AG04449 (cell line): ENCODE measurements around the gene CXCL16.

Experiments
- CTCF ChIA-PET: fragments of 350-600 bp; formaldehyde crosslinking; extraction: SDS; loops from one replicate; lab custom pipeline; 2021; ENCODE audit warnings: antibody characterized with exemption; lab: Yijun Ruan, JAX
- POLR2A ChIA-PET: fragments of 400-600, 350-600 bp; formaldehyde crosslinking; extraction: SDS; loops from one replicate; lab custom pipeline; 2020; ENCODE audit warnings: antibody characterized with exemption, inconsistent platforms; lab: Yijun Ruan, JAX
- DNase-seq: peaks from one replicate; pipeline ENCODE4 v3.0.0-alpha.2; 2010; ENCODE audit warnings: low read depth, low spot score
- H3K4me3 ChIP-seq: 2 replicates; pipeline ENCODE4 v1.5.1; 2011; ENCODE audit warnings: low read depth, mild to moderate bottlenecking, control low read depth, low read length
- TF ChIP-seq, protein P1 (sequence below): IDR thresholded peaks from one replicate; pipeline ENCODE4 v1.5.1; 2011; ENCODE audit warnings: mild to moderate bottlenecking, moderate library complexity, low read length, control low read depth, inconsistent platforms; ENCODE audit not compliant: insufficient read depth; ENCODE audit errors: missing control alignments

CXCL16 gene

DNA sequence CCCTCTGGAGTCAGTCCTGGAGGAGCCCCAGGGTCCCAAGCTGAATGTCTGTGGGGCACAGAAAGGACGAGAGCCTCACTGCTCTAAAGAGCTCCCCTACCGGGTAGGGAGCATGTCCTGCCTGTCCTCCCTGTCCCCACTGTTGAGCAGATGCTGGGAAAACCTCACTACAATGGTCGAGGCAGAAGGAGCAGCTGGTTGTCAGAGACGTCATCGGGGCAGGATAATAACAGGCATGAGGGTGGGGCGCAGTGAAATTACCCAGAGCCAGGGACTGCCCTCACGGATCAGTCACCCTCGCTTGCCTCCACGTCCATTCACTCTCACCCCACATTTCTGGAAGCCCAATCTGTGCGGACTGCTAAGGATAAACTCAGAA, 32.5 kb upstream of the CXCL16 start:
- POLR2A ChIA-PET = no interaction called here
- CTCF ChIA-PET = interaction anchor here (11.4 kb wide), 1 partner anchor 16 kb away, joined by 135 read pairs; the partner anchor contains the start of genes GLTPD2 and VMO1
- no peak overlapping the region for H3K4me3 ChIP-seq
- TF ChIP-seq, protein P1, sequence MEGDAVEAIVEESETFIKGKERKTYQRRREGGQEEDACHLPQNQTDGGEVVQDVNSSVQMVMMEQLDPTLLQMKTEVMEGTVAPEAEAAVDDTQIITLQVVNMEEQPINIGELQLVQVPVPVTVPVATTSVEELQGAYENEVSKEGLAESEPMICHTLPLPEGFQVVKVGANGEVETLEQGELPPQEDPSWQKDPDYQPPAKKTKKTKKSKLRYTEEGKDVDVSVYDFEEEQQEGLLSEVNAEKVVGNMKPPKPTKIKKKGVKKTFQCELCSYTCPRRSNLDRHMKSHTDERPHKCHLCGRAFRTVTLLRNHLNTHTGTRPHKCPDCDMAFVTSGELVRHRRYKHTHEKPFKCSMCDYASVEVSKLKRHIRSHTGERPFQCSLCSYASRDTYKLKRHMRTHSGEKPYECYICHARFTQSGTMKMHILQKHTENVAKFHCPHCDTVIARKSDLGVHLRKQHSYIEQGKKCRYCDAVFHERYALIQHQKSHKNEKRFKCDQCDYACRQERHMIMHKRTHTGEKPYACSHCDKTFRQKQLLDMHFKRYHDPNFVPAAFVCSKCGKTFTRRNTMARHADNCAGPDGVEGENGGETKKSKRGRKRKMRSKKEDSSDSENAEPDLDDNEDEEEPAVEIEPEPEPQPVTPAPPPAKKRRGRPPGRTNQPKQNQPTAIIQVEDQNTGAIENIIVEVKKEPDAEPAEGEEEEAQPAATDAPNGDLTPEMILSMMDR = no peak
- no peak for DNase-seq

DNA sequence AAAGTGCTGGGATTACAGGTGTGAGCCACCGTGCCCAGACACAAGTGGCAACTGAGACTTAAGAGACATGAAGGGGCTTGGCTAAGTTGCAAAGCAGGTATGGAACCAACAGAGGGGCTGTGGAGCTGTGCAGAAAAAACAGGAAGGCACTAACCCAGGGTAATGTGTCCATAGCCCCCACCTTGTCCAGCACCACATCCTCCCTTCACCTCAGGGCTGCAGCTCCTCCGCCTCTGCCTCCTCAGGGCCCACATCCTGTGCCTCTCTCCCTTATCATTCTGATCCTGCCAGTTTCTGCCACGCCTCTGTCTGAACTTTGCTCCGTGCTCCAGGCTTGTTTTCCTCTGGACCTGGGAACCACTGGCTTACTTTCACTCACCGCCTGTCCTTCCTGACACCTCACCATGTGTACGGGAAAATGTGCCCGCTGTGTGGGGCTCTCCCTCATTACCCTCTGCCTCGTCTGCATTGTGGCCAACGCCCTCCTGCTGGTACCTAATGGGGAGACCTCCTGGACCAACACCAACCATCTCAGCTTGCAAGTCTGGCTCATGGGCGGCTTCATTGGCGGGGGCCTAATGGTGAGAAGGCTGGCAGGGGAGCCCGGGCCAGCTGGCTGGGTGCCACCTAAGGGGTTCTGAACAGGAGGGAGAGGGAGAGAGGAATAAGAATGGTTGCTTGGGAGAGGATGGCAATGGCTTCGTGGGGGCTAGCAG, 31.9 kb upstream of the CXCL16 start, which contains the start of gene TM4SF5:
TM4SF5 (plus strand) TSS at position 368 of the 716 bp plus-strand sequence; CDS start at position 405, 37 bp downstream.
- CTCF ChIA-PET = interaction anchor here (0.6 to 11.4 kb wide), 2 partner anchors 16 to 351 kb away, joined by 4 to 135 read pairs; partner anchors contain the start of genes GLTPD2 and VMO1
- POLR2A ChIA-PET = no interaction called here

DNA sequence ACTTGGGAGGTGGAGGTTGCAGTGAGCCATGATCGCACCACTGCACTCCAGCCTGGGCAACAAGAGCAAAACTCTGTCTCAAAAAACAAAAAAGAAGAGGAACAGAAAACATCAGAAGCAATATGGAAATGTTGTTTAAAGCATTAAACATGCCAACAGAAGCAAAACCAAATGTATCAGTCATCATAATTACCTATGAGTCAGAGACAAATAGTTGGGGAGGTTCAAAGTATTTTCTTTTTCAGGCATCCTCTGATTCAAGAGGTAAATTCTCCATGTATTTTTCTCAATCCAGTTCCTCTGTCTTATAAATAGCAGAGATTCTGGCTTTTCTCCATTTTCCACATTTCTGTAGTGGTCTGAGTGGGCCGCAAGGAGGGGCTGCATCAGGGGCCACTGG, 29.9 kb upstream of the CXCL16 start:
- TF ChIP-seq, protein P1 = no peak
- no peak overlapping the region for H3K4me3 ChIP-seq
- ChIA-PET CTCF (interaction anchor here (2.0 kb wide), 1 partner anchor 19 kb away, joined by 7 read pairs; the partner anchor contains the start of gene GLTPD2), POLR2A (no interaction called here)
- DNase-seq = no peak

More for the DNA sequence above, 31.9 kb upstream of the CXCL16 start, which contains the start of gene TM4SF5:
- DNase-seq = no peak
- TF ChIP-seq, protein P1 = no peak
- H3K4me3 ChIP-seq = no peak within 1 kb of the TSS

GRCh38 chr17:4768298-4768697, 28.6 kb upstream of the CXCL16 start:
- DNase-seq = no peak
- no peak overlapping the region for H3K4me3 ChIP-seq
- ChIA-PET POLR2A (no interaction called here), CTCF (interaction anchor here (1.1 to 2.0 kb wide), 2 partner anchors 20 to 22 kb away, joined by 3 to 7 read pairs; partner anchors contain the start of gene GLTPD2)
- TF ChIP-seq, protein P1 = no peak

DNA sequence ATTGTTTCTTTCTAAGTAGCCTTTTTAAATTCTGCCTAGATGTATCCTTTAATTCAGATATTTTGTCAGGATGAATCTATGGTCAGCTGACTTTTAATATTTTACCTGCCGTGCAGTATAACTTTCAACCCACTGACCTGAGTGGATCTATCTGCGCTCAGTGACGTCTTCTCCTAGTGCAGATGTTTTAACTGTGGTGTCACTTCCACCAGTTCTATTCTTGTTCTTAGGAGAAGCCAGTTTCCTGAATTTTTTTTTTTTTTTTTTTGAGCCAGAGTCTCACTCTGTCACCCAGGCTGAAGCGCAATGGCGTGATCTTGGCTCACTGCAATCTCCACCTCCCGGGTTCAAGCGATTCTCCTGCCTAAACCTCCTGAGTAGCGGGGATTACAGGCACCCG, 27.0 kb upstream of the CXCL16 start:
- ChIA-PET CTCF (no interaction called here), POLR2A (no interaction called here)
- no peak for DNase-seq
- TF ChIP-seq, protein P1 = no peak
- H3K4me3 ChIP-seq = no peak overlapping the region

DNA sequence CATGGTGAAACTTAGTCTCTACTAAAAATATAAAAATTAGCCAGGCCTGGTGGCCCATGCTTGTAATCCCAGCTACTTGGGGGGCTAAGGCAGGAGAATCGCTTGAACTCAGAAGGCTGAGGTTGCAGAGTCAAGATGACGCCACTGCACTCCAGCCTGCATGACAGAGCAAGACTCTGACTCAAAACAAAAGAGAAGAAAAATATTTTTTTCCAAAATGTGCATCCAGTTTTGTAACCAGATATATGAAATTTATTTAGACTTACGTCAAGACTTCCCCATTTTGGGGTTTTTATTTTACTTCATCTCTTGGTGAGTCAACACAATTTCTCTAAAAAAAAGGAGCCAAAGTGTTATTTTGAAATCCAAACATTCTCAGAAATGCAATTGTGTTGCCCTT, 26.5 kb upstream of the CXCL16 start:
- TF ChIP-seq, protein P1 = no peak
- no peak for DNase-seq
- ChIA-PET CTCF (interaction anchor here (0.7 to 1.1 kb wide), 2 partner anchors 65 to 118 kb away, joined by 3 to 4 read pairs; no protein-coding TSS in a partner anchor), POLR2A (no interaction called here)
- no peak overlapping the region for H3K4me3 ChIP-seq
